ENCODE data around the gene CACNA1C.

The CACNA1C gene

GRCh38 chr12:2551412-2551900 lies 498.7 kb downstream of the CACNA1C start:
- DNase-seq (ENCODE audit: low read depth in 2 of 2) = no peak

GRCh38 chr12:2552000-2552756 lies 499.4 kb downstream of the CACNA1C start:
- no peak for DNase-seq (ENCODE audit: low read depth in 2 of 2)

DNA sequence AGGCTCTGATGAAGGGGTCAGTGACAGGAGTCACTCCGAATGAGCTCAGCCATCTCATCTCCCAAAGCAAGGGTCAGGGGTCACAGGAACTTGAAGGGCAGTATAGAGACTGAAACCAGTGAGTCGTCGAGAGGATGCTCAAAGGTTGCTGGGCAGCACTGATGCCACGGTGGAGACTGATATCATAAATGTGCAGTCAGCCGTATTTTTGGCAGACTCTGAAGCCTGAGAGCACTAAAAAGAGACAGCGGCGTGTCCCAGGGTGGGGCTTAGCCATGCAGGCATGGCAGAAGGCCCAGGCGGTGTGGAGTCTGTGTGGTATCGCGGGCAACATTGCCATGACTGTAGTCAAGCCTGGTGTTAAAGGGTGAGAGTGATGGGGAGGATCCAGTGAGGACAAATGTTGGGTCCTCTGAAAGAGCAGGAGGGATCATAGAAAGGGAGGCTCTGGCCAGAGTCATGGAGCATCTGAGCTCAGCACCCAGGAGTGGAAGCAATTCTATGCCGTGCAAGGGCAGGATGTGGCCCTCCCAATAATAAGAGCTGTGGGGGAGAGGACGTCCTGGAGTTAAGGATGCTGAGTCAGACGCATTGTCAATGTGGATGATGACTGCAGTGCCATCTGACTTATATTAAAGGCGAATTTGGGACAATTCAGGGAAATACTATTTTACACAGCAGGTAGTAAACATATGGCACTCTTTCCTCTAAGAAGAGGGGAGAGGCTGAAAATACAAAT lies 500.8 kb downstream of the CACNA1C start:
- DNase-seq (ENCODE audit: low read depth in 2 of 2) = no peak

GRCh38 chr12:2555487-2556082 lies 502.8 kb downstream of the CACNA1C start:
- no peak for DNase-seq (ENCODE audit: low read depth in 2 of 2)

- DNase-seq (ENCODE audit: low read depth in 2 of 2) = no peak
These were observed 504.8 kb downstream of the CACNA1C start for GRCh38 chr12:2557597-2557996.

GRCh38 chr12:2559931-2560330 lies 507.1 kb downstream of the CACNA1C start:
- no peak for DNase-seq (ENCODE audit: low read depth in 2 of 2)

GRCh38 chr12:2560356-2560755 lies 507.6 kb downstream of the CACNA1C start:
- DNase-seq (ENCODE audit: low read depth in 2 of 2) = no peak

- DNase-seq (ENCODE audit: low read depth in 2 of 2) = no peak
These were observed 508.6 kb downstream of the CACNA1C start for GRCh38 chr12:2561367-2561766.

DNA sequence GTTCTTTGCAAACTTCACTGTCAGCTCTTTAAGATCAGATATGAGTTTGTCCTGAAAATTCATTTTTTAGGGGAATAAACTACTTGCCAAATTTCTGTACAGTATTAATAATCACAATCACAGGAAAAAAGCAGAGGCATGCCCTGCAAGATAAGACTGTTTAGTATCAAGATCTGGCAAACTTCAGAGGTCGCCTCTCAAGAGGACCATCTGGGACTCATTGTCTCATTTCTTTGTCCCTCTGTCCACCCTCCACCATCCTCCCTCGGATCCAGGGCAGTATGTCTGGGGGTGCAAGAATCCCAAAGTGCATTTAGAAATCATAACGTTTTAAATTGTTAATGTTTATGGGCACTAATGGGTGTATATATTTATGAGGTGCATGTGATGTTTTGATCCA lies 509.6 kb downstream of the CACNA1C start:
- no peak for DNase-seq (ENCODE audit: low read depth in 2 of 2)

DNA sequence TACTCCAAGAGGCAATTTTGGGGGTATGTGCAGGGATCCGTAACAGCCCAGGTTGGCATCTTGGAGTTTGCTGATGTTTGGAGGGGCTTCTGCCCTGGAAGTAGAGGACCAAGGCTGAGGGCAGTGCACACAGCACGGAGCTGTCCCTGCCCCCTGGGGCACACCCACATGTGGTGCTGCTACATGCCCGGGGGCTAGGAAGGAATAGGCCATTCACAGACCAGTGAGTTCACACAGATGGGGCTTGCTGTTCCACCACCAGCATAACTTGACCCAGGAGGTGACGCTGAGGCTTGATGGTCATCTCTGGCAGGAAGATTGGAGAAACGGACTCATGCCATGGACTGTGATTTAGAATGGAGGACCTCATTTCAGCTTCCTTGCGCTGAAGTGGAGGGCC lies 510.9 kb downstream of the CACNA1C start:
- no peak for DNase-seq (ENCODE audit: low read depth in 2 of 2)

DNA sequence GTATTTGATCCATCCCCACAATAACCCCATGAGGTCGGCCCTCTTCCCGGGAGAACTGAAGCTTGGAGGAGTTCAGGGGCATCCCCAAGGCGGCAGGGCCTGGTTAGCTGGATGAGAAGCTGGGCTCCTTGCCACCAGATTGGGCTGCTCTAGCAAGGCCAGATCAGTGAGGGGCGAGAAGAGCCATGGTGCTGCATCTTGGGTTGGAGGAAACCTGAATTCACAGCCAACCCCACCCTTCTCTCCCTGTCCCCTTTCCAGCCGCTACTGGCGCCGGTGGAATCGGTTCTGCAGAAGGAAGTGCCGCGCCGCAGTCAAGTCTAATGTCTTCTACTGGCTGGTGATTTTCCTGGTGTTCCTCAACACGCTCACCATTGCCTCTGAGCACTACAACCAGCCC lies 513.4 kb downstream of the CACNA1C start:
- DNase-seq (ENCODE audit: low read depth in 2 of 2) = no peak

- DNase-seq (ENCODE audit: low read depth in 2 of 2) = no peak
These were observed 514.9 kb downstream of the CACNA1C start for GRCh38 chr12:2567711-2568110.

GRCh38 chr12:2570562-2570961 lies 517.8 kb downstream of the CACNA1C start:
- DNase-seq (ENCODE audit: low read depth in 2 of 2) = no peak

GRCh38 chr12:2574355-2574935 lies 521.7 kb downstream of the CACNA1C start:
- DNase-seq (ENCODE audit: low read depth in 2 of 2) = no peak

- DNase-seq (ENCODE audit: low read depth in 2 of 2) = no peak
These were observed 522.5 kb downstream of the CACNA1C start for GRCh38 chr12:2575245-2575644.

- no peak for DNase-seq (ENCODE audit: low read depth in 2 of 2)
These were observed 525.4 kb downstream of the CACNA1C start for GRCh38 chr12:2578211-2578610.

DNA sequence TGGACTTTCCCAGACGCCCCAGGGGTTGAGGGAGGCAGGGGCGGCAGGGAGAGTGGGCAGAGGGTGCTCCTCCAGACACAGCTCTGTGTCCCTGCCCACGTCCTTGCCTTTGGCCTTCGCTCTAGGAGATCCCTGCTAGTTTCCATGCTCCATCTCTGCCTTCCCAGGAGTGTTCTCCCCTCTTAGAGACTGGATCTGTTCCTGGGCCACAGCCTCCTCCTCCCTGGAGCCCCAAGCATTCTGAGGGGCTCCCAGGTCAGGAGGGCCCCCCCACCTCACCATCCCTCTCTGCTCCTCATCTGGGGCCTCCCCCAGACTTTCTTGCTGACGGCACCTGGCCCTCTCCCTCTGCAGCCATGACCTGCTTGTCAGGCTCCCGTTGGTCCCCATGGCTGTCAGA lies 526.0 kb downstream of the CACNA1C start:
- DNase-seq (ENCODE audit: low read depth in 2 of 2) = no peak

DNA sequence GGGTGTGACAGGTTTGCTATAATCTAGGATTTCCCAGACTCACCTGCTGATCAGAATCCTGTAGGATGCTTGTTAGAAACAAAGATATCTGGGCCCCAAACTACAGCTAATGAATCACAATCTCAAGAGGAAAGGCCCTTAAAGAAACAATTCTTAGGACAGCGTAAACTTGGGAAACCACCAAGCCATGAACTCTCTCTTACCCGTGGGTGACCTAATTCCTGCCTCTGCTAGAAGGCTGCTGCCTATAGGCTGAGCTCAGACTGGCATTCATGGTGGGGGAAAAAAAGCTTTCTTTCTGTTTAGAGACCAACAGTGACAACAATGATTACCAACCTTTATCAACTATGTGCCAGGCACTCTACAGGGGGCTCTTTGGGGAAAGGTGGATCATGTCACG lies 528.0 kb downstream of the CACNA1C start:
- no peak for DNase-seq (ENCODE audit: low read depth in 2 of 2)

GRCh38 chr12:2581293-2582045 lies 528.7 kb downstream of the CACNA1C start:
- no peak for DNase-seq (ENCODE audit: low read depth in 2 of 2)

DNA sequence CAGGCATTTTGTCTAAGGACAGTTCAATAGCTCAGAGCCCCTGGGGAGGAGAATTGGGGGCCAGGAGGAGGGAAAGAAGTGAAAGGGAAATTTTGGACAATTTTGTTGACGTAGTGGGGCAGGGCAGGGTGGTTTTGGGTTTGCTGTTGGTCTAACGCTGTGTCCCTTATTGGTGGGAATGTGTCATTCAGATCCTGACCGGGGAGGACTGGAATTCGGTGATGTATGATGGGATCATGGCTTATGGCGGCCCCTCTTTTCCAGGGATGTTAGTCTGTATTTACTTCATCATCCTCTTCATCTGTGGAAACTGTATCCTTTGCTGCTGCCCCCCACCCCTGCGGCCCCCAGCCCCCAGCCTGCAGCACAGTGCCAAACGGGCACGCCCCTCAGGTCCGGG lies 529.8 kb downstream of the CACNA1C start:
- DNase-seq (ENCODE audit: low read depth in 2 of 2) = no peak

- peak; percentile 53 to 66 for DNase-seq (ENCODE audit: low read depth in 2 of 2)
These were observed 530.3 kb downstream of the CACNA1C start for GRCh38 chr12:2583091-2583497.
